Neuronal stem cell (in vitro differentiated cells): ENCODE data around the gene KIAA1958.

Source experiments
- DNase-seq: peaks from one replicate; pipeline ENCODE4 v3.0.0-alpha.2; 2013; ENCODE audit warnings: low spot score
- H2AFZ ChIP-seq: one replicate; pipeline ENCODE4 v1.6.1; 2013; ENCODE audit warnings: mild to moderate bottlenecking, low read length, inconsistent platforms
- H2AK5ac ChIP-seq: 2 replicates; pipeline ENCODE4 v1.6.1; 2013; ENCODE audit warnings: low read depth, mild to moderate bottlenecking, inconsistent platforms, low read length, moderate library complexity, mixed read lengths
- H2BK120ac ChIP-seq: 2 replicates; pipeline ENCODE4 v1.6.1; 2013; ENCODE audit warnings: low read depth, mild to moderate bottlenecking, inconsistent platforms, low read length, moderate library complexity, mixed read lengths
- H2BK12ac ChIP-seq: one replicate; pipeline ENCODE4 v1.6.1; 2013; ENCODE audit warnings: low read length, inconsistent platforms
- H2BK15ac ChIP-seq: 2 replicates; pipeline ENCODE4 v1.6.1; 2013; ENCODE audit warnings: mild to moderate bottlenecking, low read length, inconsistent platforms, mixed read lengths
- H2BK5ac ChIP-seq: one replicate; pipeline ENCODE4 v1.6.1; 2013; ENCODE audit warnings: inconsistent platforms, mild to moderate bottlenecking, low read length, moderate library complexity
- H3K14ac ChIP-seq: one replicate; pipeline ENCODE4 v1.6.1; 2013; ENCODE audit warnings: low read length, inconsistent platforms
- H3K18ac ChIP-seq: 2 replicates; pipeline ENCODE4 v1.6.1; 2013; ENCODE audit warnings: low read length, inconsistent platforms
- H3K23ac ChIP-seq: 2 replicates; pipeline ENCODE4 v1.6.1; 2013; ENCODE audit warnings: low read depth, mild to moderate bottlenecking, mixed read lengths, low read length, inconsistent platforms; ENCODE audit not compliant: poor library complexity
- H3K27ac ChIP-seq: replicated peaks from 3 replicates; pipeline ENCODE4 v1.5.1; 2013; ENCODE audit warnings: low read length, inconsistent platforms
- H3K27me3 ChIP-seq, 3 experiments: 2 replicates each; pipeline ENCODE4 v1.6.1; 2013; ENCODE audit warnings: low read length in 3 of 3, mild to moderate bottlenecking in 2 of 3, inconsistent platforms in 1 of 3, low read depth in 1 of 3, mixed read lengths in 1 of 3, moderate library complexity in 1 of 3; ENCODE audit not compliant: control insufficient read depth in 3 of 3, insufficient read depth in 3 of 3
- H3K36me3 ChIP-seq, 2 donors: replicated peaks in 1 of 2; 2 replicates each; pipeline ENCODE4 v1.6.1; 2013; ENCODE audit warnings: low read length in 2 of 2; ENCODE audit not compliant: control insufficient read depth in 2 of 2, insufficient read depth in 2 of 2
- H3K4ac ChIP-seq: 2 replicates; pipeline ENCODE4 v1.6.1; 2013; ENCODE audit warnings: inconsistent platforms, mild to moderate bottlenecking, low read length, moderate library complexity
- H3K4me1 ChIP-seq, 2 donors: 1 replicate in 1 of 2; 2 replicates in 1 of 2; pipeline ENCODE4 v1.6.1; 2013; ENCODE audit warnings: low read length in 2 of 2, low read depth in 1 of 2; ENCODE audit not compliant: control insufficient read depth in 2 of 2, insufficient read depth in 1 of 2
- H3K4me2 ChIP-seq: one replicate; pipeline ENCODE4 v1.6.1; 2013; ENCODE audit warnings: mild to moderate bottlenecking, low read length, inconsistent platforms; ENCODE audit not compliant: insufficient read depth, poor library complexity, severe bottlenecking
- H3K4me3 ChIP-seq, 2 donors: 2 replicates each; pipeline ENCODE4 v1.5.1; 2013; ENCODE audit warnings: low read length in 2 of 2, mild to moderate bottlenecking in 2 of 2, inconsistent platforms in 1 of 2, moderate library complexity in 1 of 2
- H3K79me1 ChIP-seq: one replicate; pipeline ENCODE4 v1.6.1; 2013; ENCODE audit warnings: low read depth, mild to moderate bottlenecking, inconsistent platforms, low read length, moderate library complexity
- H3K9ac ChIP-seq: one replicate; pipeline ENCODE4 v1.6.1; 2013; ENCODE audit warnings: mild to moderate bottlenecking, low read depth, low read length, inconsistent platforms; ENCODE audit not compliant: poor library complexity
- H3K9me3 ChIP-seq, 2 donors: replicated peaks in 1 of 2; 2 replicates each; pipeline versions ENCODE3 to v1.6.1; 2013; ENCODE audit warnings: low read length in 2 of 2, mild to moderate bottlenecking in 2 of 2, inconsistent platforms in 1 of 2, low read depth in 1 of 2, mixed read lengths in 1 of 2, moderate library complexity in 1 of 2; ENCODE audit not compliant: control insufficient read depth in 2 of 2, insufficient read depth in 1 of 2
- H4K8ac ChIP-seq: one replicate; pipeline ENCODE4 v1.6.1; 2013; ENCODE audit warnings: low read depth, mild to moderate bottlenecking, inconsistent platforms, low read length, moderate library complexity
- H4K91ac ChIP-seq: one replicate; pipeline ENCODE4 v1.6.1; 2013; ENCODE audit warnings: low read length, low read depth, mild to moderate bottlenecking, inconsistent platforms; ENCODE audit not compliant: poor library complexity
- WGBS, 2 donors: extraction: QIAGEN DNeasy Blood & Tissue Kit; methylation state at CpG; one replicate each; pipeline ENCODE4 v1.1.7; 2013; ENCODE audit warnings: missing lambda C conversion rate in 2 of 2, mixed read lengths in 1 of 2; ENCODE audit not compliant: insufficient read length in 2 of 2, insufficient replicate concordance in 1 of 2; ENCODE audit errors: extremely low coverage in 2 of 2; 5-methylcytosine and 5-hydroxymethylcytosine counted together

Gene KIAA1958

DNA sequence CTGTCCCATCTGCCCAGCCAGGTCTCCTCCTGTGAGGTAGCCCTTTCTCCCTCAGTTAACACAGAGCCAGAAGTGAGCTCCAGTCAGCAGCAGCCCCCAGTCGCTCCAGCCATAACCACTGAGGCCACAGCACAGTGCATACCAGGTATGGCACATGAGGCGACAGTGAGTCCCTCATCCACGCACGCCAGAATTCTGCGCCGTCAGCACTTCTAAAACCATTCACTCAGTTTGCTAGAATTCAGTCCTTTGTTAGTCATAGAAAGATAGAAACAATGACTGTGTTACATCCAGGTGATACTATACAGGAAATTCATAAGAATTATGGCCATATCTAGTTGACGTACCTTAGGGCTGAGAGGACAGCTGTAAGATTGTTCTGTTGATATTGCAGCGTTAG lies 88.5 kb downstream of the KIAA1958 start:
- no peak overlapping the region for H2BK12ac ChIP-seq
- H3K14ac ChIP-seq = no peak overlapping the region
- no CpG with 5 or more reads among the region's 8 CpGs for WGBS, 2 donors
- no peak overlapping the region for H3K23ac ChIP-seq
- H4K91ac ChIP-seq = no peak overlapping the region
- no peak overlapping the region for H3K18ac ChIP-seq
- H2BK15ac ChIP-seq = no peak overlapping the region
- H2AK5ac ChIP-seq = no peak overlapping the region
- H3K9ac ChIP-seq = no peak overlapping the region
- H3K27me3 ChIP-seq = no peaks in the 10 kb centered on the region
- peaks cover 12 to 50% of the 10 kb centered on the region in 2 donors for H3K36me3 ChIP-seq
- DNase-seq = no peak
- H4K8ac ChIP-seq = no peak overlapping the region
- H3K4me2 ChIP-seq = no peak overlapping the region
- no peak overlapping the region for H3K4me3 ChIP-seq
- peaks cover 2% of the 10 kb centered on the region for H3K79me1 ChIP-seq
- H3K4me1 ChIP-seq = peaks cover 2 to 10% of the 10 kb centered on the region in 2 donors
- H2BK5ac ChIP-seq = no peak overlapping the region
- no peak overlapping the region for H2BK120ac ChIP-seq
- no peak overlapping the region for H3K27ac ChIP-seq
- no peak overlapping the region for H3K4ac ChIP-seq
- H2AFZ ChIP-seq = no peak overlapping the region
- peaks cover 0 to 14% of the 10 kb centered on the region in 2 donors for H3K9me3 ChIP-seq

- H3K27ac ChIP-seq = no peak overlapping the region
- H2AK5ac ChIP-seq = no peak overlapping the region
- no peak overlapping the region for H3K14ac ChIP-seq
- H3K4ac ChIP-seq = no peak overlapping the region
- peak; percentile 11 for DNase-seq
- H2BK5ac ChIP-seq = no peak overlapping the region
- WGBS, 2 donors = no CpG with 5 or more reads among the region's 7 CpGs
- H3K79me1 ChIP-seq = peaks cover under 1% of the 10 kb centered on the region
- H2AFZ ChIP-seq = no peak overlapping the region
- peaks cover 0 to 37% of the 10 kb centered on the region in 2 donors for H3K36me3 ChIP-seq
- H3K23ac ChIP-seq = no peak overlapping the region
- peaks cover 8 to 11% of the 10 kb centered on the region in 2 donors for H3K4me1 ChIP-seq
- H3K4me2 ChIP-seq = no peak overlapping the region
- no peak overlapping the region for H3K18ac ChIP-seq
- no peak overlapping the region for H3K4me3 ChIP-seq
- H2BK15ac ChIP-seq = no peak overlapping the region
- H2BK12ac ChIP-seq = no peak overlapping the region
- H3K27me3 ChIP-seq = no peaks in the 10 kb centered on the region
- H2BK120ac ChIP-seq = no peak overlapping the region
- peaks cover 0 to 3% of the 10 kb centered on the region in 2 donors for H3K9me3 ChIP-seq
- H4K91ac ChIP-seq = no peak overlapping the region
- no peak overlapping the region for H3K9ac ChIP-seq
- H4K8ac ChIP-seq = peak overlapping the region; percentile 44
These were observed 95.0 kb downstream of the KIAA1958 start for GRCh38 chr9:112581469-112582176.

GRCh38 chr9:112582371-112583262 lies 96.0 kb downstream of the KIAA1958 start:
- no peak overlapping the region for H3K9ac ChIP-seq
- H3K14ac ChIP-seq = no peak overlapping the region
- no peak overlapping the region for H2BK12ac ChIP-seq
- H2BK15ac ChIP-seq = no peak overlapping the region
- H2BK120ac ChIP-seq = no peak overlapping the region
- H2AK5ac ChIP-seq = no peak overlapping the region
- H3K36me3 ChIP-seq = peaks cover 0 to 27% of the 10 kb centered on the region in 2 donors
- H3K27me3 ChIP-seq = no peaks in the 10 kb centered on the region
- H4K8ac ChIP-seq = no peak overlapping the region
- H3K4me2 ChIP-seq = no peak overlapping the region
- no peak overlapping the region for H2BK5ac ChIP-seq
- no peak overlapping the region for H3K27ac ChIP-seq
- no peak overlapping the region for H3K18ac ChIP-seq
- H3K9me3 ChIP-seq = no peaks in the 10 kb centered on the region
- H3K23ac ChIP-seq = no peak overlapping the region
- no CpG with 5 or more reads among the region's 7 CpGs for WGBS, 2 donors
- no peak overlapping the region for H3K4ac ChIP-seq
- H3K4me1 ChIP-seq = peaks cover 8 to 11% of the 10 kb centered on the region in 2 donors
- H3K4me3 ChIP-seq = no peak overlapping the region
- no peak overlapping the region for H2AFZ ChIP-seq
- no peak for DNase-seq
- no peak overlapping the region for H4K91ac ChIP-seq
- H3K79me1 ChIP-seq = peaks cover 3% of the 10 kb centered on the region

GRCh38 chr9:112586599-112587155 lies 100.0 kb downstream of the KIAA1958 start:
- Histone ChIP-seq H3K14ac (no peak overlapping the region), H3K4me3 (no peak overlapping the region), H2BK12ac (no peak overlapping the region), H3K27ac (no peak overlapping the region), H2BK5ac (no peak overlapping the region), H3K79me1 (peaks cover 7% of the 10 kb centered on the region), H3K9ac (no peak overlapping the region), H3K23ac (no peak overlapping the region), H2AFZ (no peak overlapping the region), H3K4ac (no peak overlapping the region), H3K9me3 (no peaks in the 10 kb centered on the region), H3K4me1 (peaks cover 8% of the 10 kb centered on the region in 2 donors), H2AK5ac (no peak overlapping the region), H4K91ac (no peak overlapping the region), H3K36me3 (peaks cover 0 to 15% of the 10 kb centered on the region in 2 donors), H3K18ac (no peak overlapping the region), H2BK15ac (no peak overlapping the region), H3K27me3 (no peaks in the 10 kb centered on the region), H3K4me2 (peak overlapping the region; percentile 11), H4K8ac (no peak overlapping the region), H2BK120ac (no peak overlapping the region)
- WGBS, 2 donors = no CpG with 5 or more reads among the region's 4 CpGs
- DNase-seq = no peak
